ENCODE measurements around the gene TADA2B.
A peak's percentile ranks its signal among the peaks of the same experiment; 100 is the strongest.

TADA2B gene

DNA sequence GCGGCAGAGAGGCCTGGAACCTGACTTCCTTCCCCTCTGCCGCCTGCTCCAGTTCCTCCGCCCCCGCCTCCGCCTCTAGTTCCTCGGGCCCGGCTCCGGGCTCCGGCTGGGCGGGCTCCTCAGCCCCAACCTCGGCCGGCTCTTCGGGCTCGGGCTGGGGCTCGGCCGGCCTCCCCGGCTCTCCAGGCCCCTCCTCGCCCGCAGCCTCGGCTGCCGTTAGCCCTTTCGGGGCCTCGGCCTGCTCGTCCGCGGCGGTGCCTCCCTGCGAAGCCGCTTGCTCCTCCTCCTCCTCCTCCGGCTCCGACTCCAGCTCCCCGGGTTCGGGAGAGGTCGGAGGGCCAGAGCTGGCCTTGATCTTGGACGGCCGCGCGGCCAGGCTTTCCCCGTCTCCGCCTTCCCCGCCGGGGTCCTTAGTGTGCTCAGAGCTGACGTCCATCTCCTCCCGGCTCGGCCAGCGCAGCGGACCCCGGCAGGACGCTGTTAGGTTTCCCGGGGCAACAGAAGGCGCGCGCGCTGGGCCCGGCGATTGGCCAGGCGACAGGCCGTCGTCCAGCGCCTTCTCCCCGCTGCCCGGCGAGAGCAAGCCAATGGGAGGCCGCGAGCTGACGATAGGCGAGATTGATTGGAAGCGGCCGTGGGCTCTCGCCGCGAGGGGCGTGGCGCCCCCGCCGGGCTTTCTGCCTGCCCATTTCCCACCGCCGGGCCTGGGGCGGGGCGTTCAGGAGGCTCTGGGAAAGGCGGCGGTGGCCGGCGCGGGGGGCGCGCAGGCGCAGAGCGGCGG is 479 bp upstream of the TADA2B start:
- DNase-seq: peak; percentile 98

DNA sequence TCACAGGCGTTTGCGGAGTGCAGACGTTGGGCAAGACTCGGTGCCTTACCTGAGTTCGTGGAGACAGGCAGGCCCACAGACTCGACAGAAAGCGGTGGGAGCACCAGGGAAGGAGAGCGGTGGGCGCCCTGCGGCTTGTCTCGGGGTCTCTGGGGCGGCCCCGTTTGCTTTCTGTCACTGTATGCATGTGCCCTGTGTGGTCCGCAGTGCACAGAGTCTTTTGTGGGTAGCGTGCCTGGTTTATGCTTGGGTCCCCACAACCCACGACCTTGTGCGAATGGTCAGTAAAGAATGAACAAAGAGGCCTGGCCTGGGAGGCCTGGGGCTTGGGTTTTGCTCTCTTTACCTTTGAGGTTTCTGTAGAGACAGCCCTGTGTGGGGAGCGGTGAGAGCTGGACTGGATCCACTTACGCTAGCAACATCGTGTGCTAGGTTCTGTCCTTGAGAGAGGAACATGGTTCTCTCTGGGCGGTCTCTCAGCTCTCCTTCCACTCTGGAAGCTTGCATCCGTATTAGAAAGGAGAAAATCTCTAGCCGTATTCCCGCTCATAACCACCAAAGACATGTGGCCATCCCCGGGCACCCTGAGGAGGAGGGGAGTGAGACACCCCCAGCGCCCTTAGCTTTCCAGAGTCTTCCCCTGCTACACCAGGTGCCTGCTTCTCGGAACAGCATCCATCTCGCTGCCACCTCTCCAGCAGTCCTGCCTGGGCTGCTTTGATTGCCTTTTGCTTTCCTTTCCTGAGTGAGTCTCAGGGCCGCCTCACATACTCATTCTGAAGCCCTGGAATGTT is 1.2 kb downstream of the TADA2B start:
- no peak for DNase-seq

DNA sequence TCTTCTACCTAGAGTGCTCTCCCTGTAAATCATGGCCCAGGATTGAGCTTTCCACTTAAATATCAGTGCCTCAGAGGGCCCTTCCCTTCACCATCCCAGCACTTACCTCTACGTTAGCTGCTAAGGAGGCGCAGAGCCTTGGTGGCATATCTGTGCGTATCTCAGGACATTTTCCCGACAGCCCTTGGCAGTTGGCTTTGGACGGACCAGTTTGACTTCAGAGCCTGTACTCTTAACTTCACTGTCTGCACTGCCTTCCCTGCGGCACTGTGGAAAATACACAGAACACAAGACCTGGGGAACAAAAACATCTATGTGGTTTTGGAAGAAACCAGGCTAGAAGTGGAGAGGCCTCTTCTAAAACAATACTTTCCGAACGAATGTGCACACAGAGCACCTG is 2.4 kb downstream of the TADA2B start:
- no peak for DNase-seq

DNA sequence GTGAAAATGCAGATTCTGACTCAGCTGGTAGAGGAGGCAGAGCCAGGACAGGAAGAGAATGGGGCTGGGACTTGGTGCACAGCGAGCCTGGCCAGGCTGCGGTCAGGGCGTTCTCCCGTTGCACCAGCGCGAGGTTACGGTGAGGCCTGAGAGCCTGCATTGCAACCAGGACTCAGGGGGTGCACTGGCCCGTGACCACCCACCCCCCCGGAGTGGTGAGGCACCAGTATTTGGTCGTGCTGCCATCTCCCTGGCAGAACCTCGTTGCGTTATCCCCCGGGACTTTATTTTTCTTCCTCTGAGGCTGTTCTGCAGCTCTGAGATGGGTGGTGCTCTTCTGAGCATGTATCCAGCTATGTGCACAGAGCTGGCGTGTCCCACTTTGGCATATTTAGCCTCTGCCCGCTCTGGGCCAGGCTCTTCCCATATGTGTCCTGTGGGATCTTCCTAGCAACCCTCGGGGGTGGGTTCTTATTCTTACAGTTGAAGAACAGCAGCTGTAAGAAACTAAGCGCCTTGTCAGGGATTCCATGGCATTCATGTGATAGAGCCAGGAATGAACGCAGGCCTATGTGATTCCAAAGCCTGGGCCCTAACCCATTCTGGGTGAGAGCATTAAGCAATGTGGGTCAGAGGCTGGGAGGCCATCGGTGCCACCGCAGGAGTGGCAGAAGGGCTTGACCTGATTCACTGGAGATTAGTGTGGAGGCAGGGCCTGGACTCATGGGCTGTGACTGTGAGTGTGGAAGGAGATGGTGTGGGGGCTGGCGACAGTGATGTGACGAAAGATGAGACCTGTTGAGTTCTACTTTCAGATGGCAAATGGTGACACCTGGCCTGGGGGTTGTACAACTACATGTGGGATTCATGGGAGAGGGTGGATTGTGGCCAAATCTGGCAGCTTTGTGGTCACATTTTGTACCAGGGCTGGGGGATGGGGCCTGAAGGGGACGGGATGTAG is 3.1 kb downstream of the TADA2B start:
- no peak for DNase-seq

DNA sequence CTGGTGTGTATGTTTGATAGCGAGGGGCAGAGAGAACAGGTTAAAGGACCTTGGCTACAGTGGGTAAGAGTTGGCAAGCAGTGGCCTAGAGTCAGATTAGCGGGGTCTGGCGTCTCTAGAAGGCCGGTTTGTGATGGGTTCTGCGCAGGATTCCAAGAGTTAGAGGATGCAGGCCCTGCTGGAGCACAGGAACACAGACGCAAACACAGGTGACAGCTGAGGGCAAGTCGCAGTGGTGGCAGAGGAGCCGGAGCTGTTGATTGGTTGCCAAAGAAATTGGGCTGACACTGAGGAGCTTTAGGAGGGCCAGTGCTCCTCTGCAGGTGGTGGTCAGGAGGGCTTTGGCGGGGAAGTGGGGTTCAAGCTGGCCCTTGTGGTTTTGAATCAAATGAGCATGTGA is 3.8 kb downstream of the TADA2B start:
- no peak for DNase-seq

DNA sequence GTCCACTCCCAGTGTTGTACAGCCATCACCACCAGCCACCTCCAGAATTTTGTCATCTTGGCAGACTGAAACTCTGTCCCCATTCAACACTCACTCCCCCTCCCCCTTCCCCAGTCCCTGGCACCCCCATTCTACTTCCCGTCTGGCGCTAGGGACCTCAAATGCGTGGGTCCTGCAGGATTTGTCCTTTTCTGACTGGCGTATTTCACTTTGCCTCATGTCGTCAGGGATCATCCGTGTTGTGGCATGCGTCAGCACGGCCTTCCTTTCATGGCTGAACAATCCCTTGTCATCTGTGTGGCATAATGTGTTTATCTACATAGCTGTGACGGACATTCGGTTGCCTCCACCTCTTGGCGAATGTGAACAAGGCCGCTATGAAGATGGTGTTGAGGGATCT is 5.5 kb downstream of the TADA2B start:
- no peak for DNase-seq

DNA sequence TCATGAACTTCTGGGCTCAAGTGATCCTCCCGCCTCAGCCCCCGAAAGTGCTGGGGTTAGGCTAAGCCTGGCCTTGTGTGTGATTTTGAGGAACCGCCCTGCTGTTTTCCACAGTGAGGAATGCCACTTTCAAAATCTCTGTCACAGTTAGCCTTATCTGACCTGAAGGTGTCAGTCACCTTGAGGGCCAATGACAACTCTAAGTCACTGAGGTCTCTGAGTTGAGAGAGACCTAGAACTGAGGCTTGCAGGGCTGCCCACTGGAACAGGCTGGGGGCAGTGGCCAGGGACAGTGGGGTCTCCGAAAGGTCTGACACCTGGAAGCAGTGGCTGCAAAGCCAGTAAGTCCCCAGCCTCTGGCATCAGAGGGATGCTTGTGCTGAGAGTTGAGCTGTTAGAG is 6.1 kb downstream of the TADA2B start:
- no peak for DNase-seq

DNA sequence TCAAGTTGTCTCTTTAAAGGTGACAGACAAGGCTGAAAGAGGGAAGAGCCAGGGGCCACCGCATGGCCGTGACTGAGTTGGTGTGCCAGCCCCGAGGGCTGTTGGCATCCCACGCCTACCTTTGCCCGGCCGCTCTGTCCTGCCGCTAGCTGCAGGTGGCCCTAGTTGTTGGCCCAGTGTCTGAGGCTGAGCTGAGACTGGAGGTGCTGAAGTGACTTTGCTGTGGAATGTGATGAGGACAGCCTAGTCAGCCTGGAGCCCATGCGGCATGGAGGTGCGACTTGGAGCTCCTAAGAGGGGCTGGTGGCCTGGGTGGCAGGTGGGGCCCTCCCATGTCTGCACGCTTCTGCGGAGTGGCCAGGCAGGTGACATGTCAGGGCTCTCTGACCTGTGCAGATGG is 6.6 kb downstream of the TADA2B start:
- no peak for DNase-seq

DNA sequence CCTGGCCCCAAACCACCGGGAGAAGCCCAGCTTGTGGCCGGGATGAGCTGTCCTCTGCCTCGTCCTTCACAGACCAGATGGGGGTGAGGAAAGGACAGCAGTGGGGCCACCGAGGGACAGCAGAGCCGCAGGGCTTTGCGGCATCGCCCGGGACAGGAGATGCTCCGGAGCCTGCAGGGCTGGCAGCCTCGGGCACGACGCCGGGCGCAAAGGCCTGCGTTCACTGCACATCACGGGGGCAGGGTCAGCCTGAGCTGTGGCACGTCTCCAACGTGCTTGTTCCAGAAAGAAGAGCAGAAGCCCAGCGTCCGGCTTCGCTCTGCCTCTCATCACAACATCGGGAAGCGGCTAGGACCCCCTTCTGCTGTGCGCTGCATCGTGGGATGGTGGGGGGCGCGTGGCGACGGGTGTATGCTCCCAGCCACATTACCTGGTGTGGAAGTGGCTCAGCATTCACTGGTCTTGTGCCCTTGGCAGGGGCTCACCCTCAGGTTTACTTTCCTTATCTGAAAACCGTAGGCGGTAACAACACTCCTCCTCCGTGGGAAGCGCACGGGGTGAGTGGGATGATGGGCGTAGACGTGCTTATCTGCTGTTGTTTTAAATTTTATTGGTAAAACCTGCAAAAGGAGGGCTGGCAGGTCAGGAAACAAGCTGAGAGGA is 7.4 kb downstream of the TADA2B start:
- no peak for DNase-seq

DNA sequence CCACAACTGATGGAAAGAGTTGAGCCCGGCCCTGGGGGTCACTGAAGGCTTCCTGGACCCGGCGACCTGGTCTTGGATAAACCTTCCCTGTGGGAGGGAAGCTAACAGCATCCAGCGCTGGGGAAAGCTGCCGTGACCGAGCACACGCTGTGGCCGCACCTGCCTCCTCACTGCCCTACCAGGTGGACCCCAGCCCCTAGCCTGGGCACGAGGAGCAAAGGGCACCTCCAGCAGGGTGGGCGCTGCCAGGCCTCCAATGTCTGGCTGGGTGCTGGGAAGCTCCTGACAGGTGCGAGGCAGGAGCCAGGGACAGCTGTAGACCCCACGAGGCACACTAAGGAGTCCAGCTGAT is 7.9 kb downstream of the TADA2B start:
- DNase-seq: no peak

DNA sequence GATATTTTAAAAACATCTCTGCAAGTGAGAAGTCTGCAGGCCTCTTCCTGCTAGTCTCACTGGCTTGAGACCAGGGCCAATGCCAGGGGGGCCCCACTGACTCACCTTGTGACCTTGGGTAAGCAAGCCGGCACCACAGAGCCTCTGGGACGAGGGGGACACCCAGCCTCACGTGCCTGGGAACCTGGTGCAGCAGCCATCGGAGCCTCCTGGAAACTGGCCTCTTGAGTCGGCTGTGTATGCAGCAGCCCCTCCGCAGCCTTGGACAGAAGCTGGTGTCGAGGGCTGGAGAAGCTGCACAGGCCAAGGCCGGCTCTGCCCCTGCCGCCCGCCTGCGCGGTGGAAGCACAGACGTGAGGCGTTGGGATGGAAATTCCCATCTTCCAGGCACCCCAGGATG is 8.7 kb downstream of the TADA2B start:
- no peak for DNase-seq

DNA sequence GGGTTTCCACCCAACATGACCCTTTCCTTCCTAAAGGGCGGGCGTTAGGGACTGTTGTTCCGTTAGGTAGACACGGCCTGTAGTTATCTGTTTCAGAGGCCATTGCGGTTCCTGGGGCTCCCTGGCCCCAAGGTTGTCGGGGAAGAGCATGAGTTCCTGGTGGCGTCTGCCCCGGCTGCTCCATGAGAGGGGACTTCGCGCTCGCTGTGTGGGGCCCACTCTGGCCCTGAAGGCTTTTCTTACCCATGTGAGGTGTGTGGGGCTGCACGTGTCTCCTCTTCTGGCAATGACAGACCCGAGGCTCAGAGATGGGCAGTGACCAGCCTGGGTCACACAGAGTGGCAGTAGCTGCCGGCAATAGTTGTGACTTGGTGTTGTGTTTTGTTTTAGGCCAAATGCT is 9.1 kb downstream of the TADA2B start:
- no peak for DNase-seq

DNA sequence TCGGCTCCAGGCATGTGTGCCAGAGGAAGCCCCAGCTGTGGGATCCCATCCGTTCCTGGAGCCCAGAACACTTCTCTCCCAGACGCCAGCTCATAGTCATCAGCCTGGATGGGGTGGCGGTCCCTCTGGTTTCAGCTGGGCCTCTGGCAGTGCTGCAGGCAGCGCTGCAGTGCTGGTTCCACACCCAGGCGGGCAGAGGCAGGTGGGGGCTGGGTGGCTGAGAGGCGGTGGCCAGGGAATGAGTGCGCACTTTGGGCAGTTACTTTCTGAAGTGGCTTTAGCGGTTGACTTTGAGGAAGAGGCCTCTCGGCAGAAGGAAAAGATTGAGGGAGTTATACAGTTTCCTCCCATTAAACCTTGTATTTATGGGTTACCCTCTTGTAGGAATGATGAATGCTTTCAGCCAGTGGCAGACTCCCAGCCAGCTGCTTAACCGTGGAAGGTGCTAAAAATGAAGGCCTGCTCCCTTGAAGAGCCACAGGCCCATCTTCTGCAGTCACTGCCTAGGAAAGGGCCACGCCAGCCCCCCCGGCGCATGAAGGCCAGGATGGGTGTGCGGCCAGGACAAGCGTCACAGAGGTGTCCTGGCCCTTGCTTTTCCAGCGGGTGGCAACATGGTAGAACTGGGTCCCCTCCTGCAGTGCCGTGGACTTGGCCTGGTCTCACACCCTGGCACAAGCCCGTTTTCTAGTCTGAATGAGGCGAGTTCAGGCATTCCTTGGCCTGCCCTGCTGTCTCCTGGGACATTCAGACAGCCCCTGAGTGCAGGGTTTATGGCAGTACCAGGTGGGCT is 9.9 kb downstream of the TADA2B start:
- DNase-seq: no peak

DNA sequence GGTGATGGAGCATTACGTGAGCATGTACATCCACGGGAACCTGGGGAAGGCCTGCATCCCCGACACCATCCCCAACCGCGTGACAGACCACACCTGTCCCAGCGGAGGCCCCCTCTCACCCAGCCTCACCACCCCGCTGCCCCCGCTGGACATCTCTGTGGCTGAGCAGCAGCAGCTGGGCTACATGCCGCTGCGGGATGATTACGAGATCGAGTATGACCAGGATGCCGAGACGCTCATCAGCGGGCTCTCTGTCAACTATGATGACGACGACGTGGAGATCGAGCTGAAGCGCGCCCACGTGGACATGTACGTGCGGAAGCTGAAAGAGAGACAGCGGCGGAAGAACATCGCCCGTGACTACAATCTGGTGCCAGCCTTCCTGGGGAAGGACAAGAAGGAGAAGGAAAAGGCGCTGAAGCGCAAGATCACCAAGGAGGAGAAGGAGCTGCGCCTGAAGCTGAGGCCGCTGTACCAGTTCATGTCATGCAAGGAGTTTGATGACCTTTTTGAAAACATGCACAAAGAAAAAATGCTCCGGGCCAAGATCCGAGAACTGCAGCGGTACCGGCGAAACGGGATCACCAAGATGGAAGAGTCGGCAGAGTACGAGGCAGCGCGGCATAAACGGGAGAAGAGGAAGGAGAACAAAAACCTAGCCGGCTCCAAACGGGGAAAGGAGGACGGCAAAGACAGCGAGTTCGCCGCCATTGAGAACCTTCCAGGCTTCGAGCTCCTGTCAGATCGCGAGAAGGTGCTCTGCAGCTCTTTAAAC is 11.1 kb downstream of the TADA2B start:
- no peak for DNase-seq

DNA sequence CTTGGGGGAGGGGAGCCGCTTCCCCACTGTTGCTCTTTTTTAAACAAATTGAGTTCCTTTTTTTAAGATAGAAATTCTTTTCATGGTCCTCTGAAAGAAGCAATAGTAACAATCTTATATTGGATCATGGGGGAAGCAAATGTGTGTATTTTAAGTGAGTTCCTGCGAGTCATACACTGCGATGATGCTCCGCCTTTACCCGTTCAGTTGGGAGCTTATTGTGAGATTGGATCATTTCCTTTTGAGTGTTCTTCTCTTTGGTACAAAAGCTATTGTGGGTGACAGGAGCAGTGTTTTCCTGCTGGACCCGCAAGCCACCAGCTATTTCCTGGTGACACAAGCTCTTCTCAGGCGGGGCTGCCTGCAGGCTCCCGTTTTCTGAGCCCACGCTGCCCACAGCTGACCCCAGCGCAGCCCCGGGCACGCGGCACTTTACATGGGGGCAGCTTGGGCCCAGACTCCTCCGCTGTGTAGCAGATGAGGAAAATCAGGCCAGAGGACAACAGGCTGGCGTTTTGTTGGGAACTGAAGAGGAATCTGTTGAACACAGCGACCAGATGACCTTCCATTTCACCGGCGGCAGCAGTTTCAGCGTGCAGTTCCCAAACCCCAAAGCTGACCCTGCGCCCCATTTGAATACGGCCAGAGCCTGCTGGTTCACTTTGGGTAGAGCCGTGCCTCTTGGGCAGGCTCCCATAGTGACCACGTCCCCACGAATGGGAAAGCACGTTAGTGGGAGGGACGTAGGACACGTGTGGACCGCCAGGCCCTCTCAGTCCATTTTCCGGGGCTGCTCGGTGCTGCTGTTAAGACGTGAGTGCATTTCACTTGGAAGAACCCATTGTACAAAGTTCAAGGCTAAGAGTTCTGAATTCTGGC is 12.2 kb downstream of the TADA2B start:
- no peak for DNase-seq

DNA sequence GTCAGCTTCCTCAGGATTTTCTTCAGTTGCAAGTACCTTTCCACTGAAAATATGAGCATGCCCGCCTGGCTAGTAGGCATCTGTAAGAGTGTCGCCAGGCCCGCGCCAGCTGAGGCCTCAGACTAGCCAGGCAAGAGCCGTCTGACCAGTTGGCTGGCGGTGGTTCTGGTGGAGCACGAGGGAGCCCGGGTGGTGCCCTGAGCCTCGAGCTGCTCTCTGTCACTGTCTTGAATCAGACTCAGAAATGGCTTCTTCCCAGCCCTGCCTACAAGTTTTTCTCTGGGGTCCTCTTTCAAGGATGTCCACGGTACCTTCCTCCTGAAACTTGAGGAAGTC is 12.8 kb downstream of the TADA2B start:
- no peak for DNase-seq

DNA sequence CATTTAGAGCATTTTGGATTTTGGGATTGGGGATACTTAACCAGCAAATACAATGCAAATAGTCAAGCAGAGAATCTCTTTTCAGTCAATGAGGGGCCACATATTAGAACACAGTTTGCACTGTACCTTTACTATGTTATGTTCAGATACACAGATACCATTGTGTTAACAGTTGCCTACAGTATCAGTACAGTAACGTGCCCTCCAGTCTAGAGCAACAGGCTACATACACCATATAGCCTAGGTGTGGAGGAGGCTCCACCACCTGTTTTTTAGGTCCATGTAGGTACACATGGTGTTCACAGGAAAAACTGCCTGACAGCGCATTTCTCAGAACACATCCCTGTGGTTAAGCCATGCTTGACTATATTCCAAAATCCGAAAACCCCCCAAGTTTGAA is 15.6 kb downstream of the TADA2B start:
- no peak for DNase-seq

DNA sequence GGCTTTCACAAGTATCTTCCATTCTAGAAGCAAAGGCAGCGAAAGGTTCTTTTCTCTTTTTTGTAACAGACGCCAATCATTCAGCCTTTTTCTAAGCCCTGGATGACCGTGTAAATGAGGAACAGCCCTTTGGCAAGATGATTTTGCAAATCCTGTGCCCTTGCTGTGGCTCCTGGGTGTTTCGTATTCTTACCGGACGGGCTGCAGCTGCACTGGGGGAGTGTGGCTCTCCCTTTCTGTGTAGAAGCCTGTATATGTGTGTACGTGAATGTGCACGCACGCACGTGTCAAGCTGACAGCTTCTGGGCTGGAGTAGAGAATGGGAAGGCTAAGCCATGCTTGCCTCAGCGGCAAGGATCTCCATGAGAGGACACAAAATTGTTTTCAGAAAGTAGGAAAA is 16.5 kb downstream of the TADA2B start:
- no peak for DNase-seq

DNA sequence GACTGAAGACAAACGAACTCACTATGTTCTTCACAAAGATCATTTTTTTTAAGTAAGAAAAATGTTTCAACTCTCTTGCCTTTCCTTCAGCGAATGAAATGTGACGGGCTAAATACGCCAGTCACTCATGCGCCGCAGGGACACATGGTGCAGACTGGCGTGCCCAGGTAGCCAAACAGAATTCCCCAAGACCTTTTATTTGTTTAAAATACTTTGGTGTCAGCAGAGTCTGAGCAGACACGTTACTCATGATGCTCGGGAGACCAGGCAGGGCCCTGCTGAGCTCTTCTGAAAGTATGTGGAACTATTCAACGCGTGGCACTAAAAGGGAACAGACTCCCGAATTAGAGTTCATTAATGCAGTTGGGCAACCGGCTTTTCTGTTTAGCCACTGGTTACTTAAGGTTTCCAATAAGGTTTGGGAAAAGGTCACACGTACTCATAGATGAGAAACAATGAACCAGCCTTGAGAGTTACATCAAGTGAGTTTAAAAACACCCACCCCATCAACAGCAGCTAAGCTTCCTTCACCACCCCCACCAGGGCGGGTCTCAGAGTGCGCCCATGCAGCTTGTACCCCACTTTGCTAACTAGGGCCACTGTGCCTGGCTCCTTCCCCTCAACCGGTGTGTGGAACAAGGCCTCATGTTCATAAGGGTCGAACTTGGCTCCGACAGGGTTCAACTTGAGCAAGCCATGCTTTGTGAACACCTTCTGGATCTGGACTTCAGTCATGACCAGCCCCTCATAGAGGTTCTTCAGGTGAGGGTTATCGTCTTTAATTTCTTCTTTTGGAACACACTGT is 17.4 kb downstream of the TADA2B start:
- DNase-seq: no peak

Data from COR-L47 (cell line).